HepG2 (cell line): Measurements from ENCODE around the gene ATP4B. TPM values are rescaled to one million over a fixed set of nuclear protein-coding genes. Genes with fewer than 3 reads are reported as not detected.

ENCODE experiments used
- ATAC-seq: fragments of 200-7000 bp; cut with Tn5 transposase; 3 replicates; pipeline ENCODE4 v1.9.1; 2020; ENCODE audit warnings: mild to moderate bottlenecking, moderate library complexity
- BruUV-seq: library from RNA; stranded (reverse); fragments of 400-500 nt; replicated peaks from 2 replicates; lab custom pipeline; 2021; lab: Mats Ljungman, UMichigan
- CTCF ChIA-PET: fragments of 300-600 bp; formaldehyde crosslinking; extraction: SDS; loops from one replicate; lab custom pipeline; 2021; ENCODE audit warnings: low total read pairs, inconsistent platforms, low intra/inter-chr PET ratio; lab: Yijun Ruan, JAX
- POLR2A ChIA-PET: fragments of 350-600 bp; sonication (Branson Sonifier 250); formaldehyde crosslinking; loops from one replicate; lab custom pipeline; 2020; ENCODE audit warnings: antibody characterized with exemption, inconsistent platforms; lab: Yijun Ruan, JAX
- DNase-seq: peaks from one replicate; pipeline ENCODE4 v3.0.0-alpha.2; 2015; ENCODE audit warnings: low spot score
- FAIRE-seq: peaks from 3 replicates; lab custom pipeline; 2011; peaks lifted over from hg19 to GRCh38; lab: Jason Lieb, UNC
- H2AFZ ChIP-seq: one replicate; pipeline ENCODE4 v1.6.1; 2011; ENCODE audit warnings: low read length, inconsistent platforms
- H3K27ac ChIP-seq: fragments of 300-600 bp; 3 replicates; pipeline ENCODE4 v1.8.0; 2011; ENCODE audit warnings: mixed run types, mild to moderate bottlenecking, mixed read lengths, low read length, inconsistent platforms; ENCODE audit not compliant: insufficient read depth; ENCODE audit errors: extremely low read length
- H3K27me3 ChIP-seq, 2 experiments: fragments of 200-600 bp in 1 of 2; 2 replicates in 1 of 2; 3 replicates in 1 of 2; pipeline versions ENCODE4 v1.6.0 to v1.8.0; 2011; ENCODE audit warnings: low read length in 2 of 2, mild to moderate bottlenecking in 2 of 2, moderate library complexity in 2 of 2, inconsistent platforms in 1 of 2; ENCODE audit not compliant: insufficient read depth in 2 of 2, control insufficient read depth in 1 of 2
- H3K36me3 ChIP-seq, 2 experiments: fragments of 200-600 bp in 1 of 2; replicated peaks in 1 of 2; 2 replicates in 1 of 2; 3 replicates in 1 of 2; pipeline versions ENCODE4 v1.5.1 to v1.8.0; 2011; ENCODE audit warnings: low read length in 2 of 2, inconsistent platforms in 1 of 2; ENCODE audit not compliant: insufficient read depth in 2 of 2, control insufficient read depth in 1 of 2
- H3K4me1 ChIP-seq: 2 replicates; pipeline ENCODE4 v1.5.1; 2012; ENCODE audit warnings: low read length, inconsistent platforms; ENCODE audit not compliant: insufficient read depth
- H3K4me2 ChIP-seq: 2 replicates; pipeline ENCODE4 v1.6.0; 2011; ENCODE audit warnings: low read depth, low read length, inconsistent platforms
- H3K4me3 ChIP-seq, 3 experiments: fragments of 200-600 bp in 1 of 3; sonication (generic), shearing (Covaris generic) in 1 of 3; replicated peaks in 1 of 3; 2 replicates each; pipeline ENCODE4 v1.5.1; 2011 to 2016; ENCODE audit warnings: low read length in 3 of 3, inconsistent platforms in 2 of 3, low read depth in 2 of 3, mild to moderate bottlenecking in 2 of 3, control low read depth in 1 of 3, mixed read lengths in 1 of 3; ENCODE audit not compliant: insufficient read depth in 1 of 3
- H3K79me2 ChIP-seq: one replicate; pipeline ENCODE4 v1.6.1; 2011; ENCODE audit warnings: low read length, inconsistent platforms; ENCODE audit not compliant: insufficient read depth
- H3K9ac ChIP-seq: 2 replicates; pipeline ENCODE4 v1.6.0; 2011; ENCODE audit warnings: mild to moderate bottlenecking, low read depth, low read length, inconsistent platforms; ENCODE audit not compliant: insufficient read depth
- H3K9me3 ChIP-seq: 2 replicates; pipeline ENCODE4 v1.5.1; 2012; ENCODE audit warnings: mild to moderate bottlenecking, low read length
- H4K20me1 ChIP-seq: 2 replicates; pipeline ENCODE4 v1.6.0; 2011; ENCODE audit warnings: inconsistent platforms, mild to moderate bottlenecking, low read length, moderate library complexity; ENCODE audit not compliant: insufficient read depth
- ATF4 ChIP-seq, 2 experiments: fragments of 450-650 bp in 1 of 2; sonication (generic) in 1 of 2; formaldehyde crosslinking; IDR thresholded peaks; 2 replicates each; pipeline versions ENCODE4 v1.5.0 to v1.8.0; 2020 to 2022; ENCODE audit warnings: mild to moderate bottlenecking in 1 of 2, missing genetic modification reagents in 1 of 2
- CENPBD1 ChIP-seq: sonication (generic); formaldehyde crosslinking; IDR thresholded peaks from 2 replicates; pipeline ENCODE4 v1.8.0; 2022; ENCODE audit warnings: missing genetic modification reagents, low read depth, mild to moderate bottlenecking, borderline replicate concordance
- PHF20 ChIP-seq: sonication (generic); formaldehyde crosslinking; IDR thresholded peaks from 2 replicates; pipeline ENCODE4 v1.5.0; 2020; ENCODE audit warnings: mild to moderate bottlenecking, missing genetic modification reagents
- PPARG ChIP-seq: conservative IDR thresholded peaks from 2 replicates; pipeline ENCODE4 v1.6.1; 2016; ENCODE audit warnings: missing biosample characterization, missing genetic modification reagents
- YEATS4 ChIP-seq: sonication (generic); formaldehyde crosslinking; IDR thresholded peaks from 2 replicates; pipeline ENCODE4 v1.4.0; 2020; ENCODE audit warnings: missing genetic modification reagents, borderline replicate concordance
- ZFAT ChIP-seq: sonication (generic); formaldehyde crosslinking; conservative IDR thresholded peaks from 2 replicates; pipeline ENCODE4 v1.8.1; 2023; ENCODE audit warnings: missing genetic modification reagents, inconsistent platforms
- ZNF136 ChIP-seq: sonication (generic); formaldehyde crosslinking; IDR thresholded peaks from 2 replicates; pipeline ENCODE4 v1.8.1; 2022; ENCODE audit warnings: low read depth, mild to moderate bottlenecking, moderate library complexity, missing genetic modification reagents
- ZNF75D ChIP-seq: sonication (generic); formaldehyde crosslinking; IDR thresholded peaks from 2 replicates; pipeline ENCODE4 v1.8.1; 2023; ENCODE audit warnings: missing genetic modification reagents, mild to moderate bottlenecking, borderline replicate concordance
- WGBS: methylation state at CpG from one replicate; pipeline ENCODE4 v1.1.6; 2017; ENCODE audit warnings: low lambda C conversion rate; 5-methylcytosine and 5-hydroxymethylcytosine counted together
- in situ Hi-C: cut with HindIII; loops from 2 replicates; pipeline ENCODE4 v1.10.0; 2017; ENCODE audit warnings: low pct_unique_long_range_greater_than_20kb; ENCODE audit not compliant: extremely low pct_ligation_motif_present
- intact Hi-C: fragments of 100-400 bp; cut with micrococcal nuclease; formaldehyde crosslinking; loops from one replicate; pipeline ENCODE4 v1.10.0; 2022; ENCODE audit not compliant: unreplicated experiment
- polyA plus RNA-seq, 8 experiments: library from polyadenylated mRNA; depleted of rRNA in 3 of 8; stranded (reverse) in 7 of 8; unstranded in 1 of 8; fragments of >200 nt; fragmentation: Illumina TruSeq in 4 of 8; extraction: Trizol in 4 of 8; gene quantifications; 2 replicates each; pipeline versions ENCODE4 v1.2.1 to v1.2.3, GENCODE V29; 2011 to 2016; ENCODE audit warnings: low read depth in 4 of 8, missing spikeins in 1 of 8, mixed read lengths in 1 of 8; ENCODE audit not compliant: insufficient read depth in 1 of 8
- total RNA-seq, 5 experiments: library from RNA; depleted of rRNA; stranded (reverse); fragments of >200 nt; fragmentation: Illumina TruSeq; extraction: Trizol; gene quantifications; 2 replicates each; pipeline ENCODE4 v1.2.3, GENCODE V29; 2016; ENCODE audit warnings: low read depth in 1 of 5

Gene ATP4B
- total and polyA plus RNA-seq, 2 of the 13 experiments (the other 11 are each of a cell fraction or from before 2014, with no cell fraction given): not detected

- Histone ChIP-seq H4K20me1 (peaks cover 3% of the 10 kb centered on the region; the same call in 1 of the 2 replicates), H3K9ac (no peak overlapping the region), H3K9me3 (no peaks in the 10 kb centered on the region), H3K36me3 (peaks cover 8 to 45% of the 10 kb centered on the region in 2 experiments), H3K79me2 (peaks cover 38% of the 10 kb centered on the region), H2AFZ (no peak overlapping the region), H3K4me2 (no peak overlapping the region), H3K4me1 (peaks cover 16% of the 10 kb centered on the region), H3K27me3 (no peaks in the 10 kb centered on the region), H3K27ac (no peak overlapping the region), H3K4me3 (no peak overlapping the region)
- DNase-seq (no peak), FAIRE-seq (no peak), ATAC-seq (no peak)
- in situ Hi-C loops (no loop called here), intact Hi-C loops (no loop called here)
- POLR2A ChIA-PET: no interaction called here
- no TSS peak for BruUV-seq
- 98% methylated on average over 6 of the region's 7 CpGs for WGBS
- TF ChIP-seq CENPBD1 (CRISPR knock-in tag) (no peak), ATF4 (CRISPR knock-in tag; IDR thresholded peaks at IDR 0.05) (no peak), PHF20 (CRISPR knock-in tag) (no peak), ZNF75D (CRISPR knock-in tag) (no peak), ZFAT (CRISPR knock-in tag) (no peak), PPARG (CRISPR knock-in tag) (no peak)
- CTCF ChIA-PET: no interaction called here
Measured at GRCh38 chr13:113618455-113618854, 39.5 kb downstream of the ATP4B start.

- no peak overlapping the region for H2AFZ ChIP-seq
- POLR2A ChIA-PET: no interaction called here
- intact Hi-C loops: no loop called here
- H3K79me2 ChIP-seq: peaks cover 41% of the 10 kb centered on the region
- no peak for FAIRE-seq
- TF ChIP-seq YEATS4 (CRISPR knock-in tag) (no peak), ZNF136 (no peak)
- TF ChIP-seq, all 625 proteins: peak for 0
- in situ Hi-C loops: no loop called here
- H3K4me3 ChIP-seq: no peak overlapping the region
- H3K4me1 ChIP-seq: peaks cover 16% of the 10 kb centered on the region
- no TSS peak for BruUV-seq
- DNase-seq (no peak), ATAC-seq (no peak)
- no peak overlapping the region for H3K27ac ChIP-seq
- no peak overlapping the region for H3K4me2 ChIP-seq
- no peaks in the 10 kb centered on the region for H3K27me3 ChIP-seq
- peaks cover 8 to 42% of the 10 kb centered on the region in 2 experiments for H3K36me3 ChIP-seq
- H3K9ac ChIP-seq: no peak overlapping the region
- H3K9me3 ChIP-seq: no peaks in the 10 kb centered on the region
- peaks cover 3% of the 10 kb centered on the region; the same call in 1 of the 2 replicates for H4K20me1 ChIP-seq
- WGBS: 96% methylated on average over 5 of the region's 5 CpGs
- CTCF ChIA-PET: no interaction called here
Measured at GRCh38 chr13:113617961-113618360, 40.0 kb downstream of the ATP4B start.
